ENCODE results near the gene RXRG. TPM values are rescaled to one million over a fixed set of nuclear protein-coding genes. Genes with fewer than 3 reads are reported as not detected.

The RXRG gene
- total RNA-seq, 1 experiment from 2014 or later, result not detected

- TF ChIP-seq AFF4 (CRISPR knock-in tag; IDR thresholded peaks at IDR 0.05; ENCODE audit: borderline replicate concordance) (no peak), CREM (CRISPR knock-in tag; IDR thresholded peaks at IDR 0.05) (no peak), CBFB (CRISPR knock-in tag; IDR thresholded peaks at IDR 0.05; ENCODE audit: low read depth) (no peak), ARID4B (CRISPR knock-in tag; IDR thresholded peaks at IDR 0.05; ENCODE audit: borderline replicate concordance) (no peak), ZNF138 (CRISPR knock-in tag; conservative IDR thresholded peaks at IDR 0.05) (no peak)
Measured at GRCh38 chr1:165353731-165354671, 90.9 kb downstream of the RXRG start (continued).

GRCh38 chr1:165352442-165353293 is 92.3 kb downstream of the RXRG start:
- H3K4me1 Mint-ChIP-seq, result peaks cover 80% of the 10 kb centered on the region
- H3K9me3 Mint-ChIP-seq, result no peaks in the 10 kb centered on the region
- H3K36me3 Mint-ChIP-seq, result no peaks in the 10 kb centered on the region
- ATAC-seq, result peak; percentile 11
- 0 out of 2 replicates have a peak, but pooled peaks have one; percentile 23 for TF ChIP-seq MAX (CRISPR knock-in tag; IDR thresholded peaks at IDR 0.05)
- TF ChIP-seq SMAD4 (CRISPR knock-in tag; IDR thresholded peaks at IDR 0.05), result no peak
- TF ChIP-seq PRDM15 (CRISPR knock-in tag; IDR thresholded peaks at IDR 0.05), result peak; percentile 94
- TF ChIP-seq RELA (CRISPR knock-in tag; IDR thresholded peaks at IDR 0.05; ENCODE audit: borderline replicate concordance), result no peak
- TF ChIP-seq ZMAT4 (CRISPR knock-in tag; IDR thresholded peaks at IDR 0.05), result no peak
- no peak for TF ChIP-seq STAT6 (CRISPR knock-in tag; conservative IDR thresholded peaks at IDR 0.05; ENCODE audit: low read depth)
- H3K27me3 Mint-ChIP-seq (ENCODE audit: low read depth), result peaks cover 95% of the 10 kb centered on the region
- CTCF ChIA-PET, result interaction anchor here (1.0 to 7.9 kb wide), 5 partner anchors 8 to 223 kb away, joined by 3 to 137 read pairs (median 7); no protein-coding TSS in a partner anchor
- POLR2A ChIA-PET, result no interaction called here
- peak overlapping the region; percentile 69 for H3K4me3 Mint-ChIP-seq
- no peak overlapping the region for H3K27ac Mint-ChIP-seq
- peak; percentile 50 for DNase-seq (ENCODE audit: low spot score)

Measured in WTC11 (cell line).